Vagina (tissue), 2 donors: ENCODE data around the gene NR2E3.

ENCODE experiments used
- POLR2A ChIP-seq, 2 donors: fragments of 450-650 bp; IDR thresholded peaks; one replicate each; pipeline ENCODE4 v1.6.1; 2017; ENCODE audit warnings: antibody characterized with exemption in 2 of 2, mild to moderate bottlenecking in 2 of 2, moderate library complexity in 2 of 2
- POLR2AphosphoS5 ChIP-seq, 2 donors: sonication (generic); formaldehyde crosslinking; IDR thresholded peaks; one replicate each; pipeline ENCODE4 v1.9.0; 2017; ENCODE audit warnings: antibody characterized with exemption in 2 of 2, mild to moderate bottlenecking in 2 of 2, low read depth in 1 of 2; ENCODE audit not compliant: insufficient read depth in 1 of 2
- TF ChIP-seq, protein P1 (sequence below), 3 experiments: fragments of 450-650 bp in 2 of 3; fragments of 200-600 bp in 1 of 3; sonication (generic) in 1 of 3; IDR thresholded peaks; one replicate each; pipeline ENCODE4 v1.5.1; 2017 to 2019; ENCODE audit warnings: antibody characterized with exemption in 3 of 3, mild to moderate bottlenecking in 2 of 3, moderate library complexity in 2 of 3

DNA sequence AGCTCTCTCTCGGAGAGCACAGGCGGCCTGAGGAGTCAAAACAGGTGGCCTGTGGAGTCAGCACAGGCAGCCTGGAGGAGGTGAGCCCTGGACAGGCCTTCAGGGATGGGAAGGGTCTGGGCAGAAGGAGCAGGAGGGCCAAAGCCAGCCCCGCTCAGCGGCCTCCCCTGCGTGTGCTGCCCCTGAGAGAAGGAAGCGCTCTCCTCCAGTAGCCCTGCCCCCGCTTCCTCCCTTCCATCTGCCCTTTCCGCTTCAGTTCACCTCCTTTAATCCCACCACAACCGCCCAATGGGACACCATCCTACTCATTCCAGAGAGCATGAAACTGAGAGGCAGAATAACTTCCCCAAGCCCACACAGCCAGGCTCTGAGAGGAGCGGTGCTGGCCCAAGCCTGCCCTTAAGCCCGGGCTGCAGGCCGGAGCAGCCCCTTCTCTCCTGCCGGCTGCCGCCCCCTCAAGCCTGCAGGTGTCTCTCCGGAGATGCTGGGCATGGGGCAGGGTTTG, 3.2 kb upstream of the NR2E3 start:
- TF ChIP-seq, protein P1, sequence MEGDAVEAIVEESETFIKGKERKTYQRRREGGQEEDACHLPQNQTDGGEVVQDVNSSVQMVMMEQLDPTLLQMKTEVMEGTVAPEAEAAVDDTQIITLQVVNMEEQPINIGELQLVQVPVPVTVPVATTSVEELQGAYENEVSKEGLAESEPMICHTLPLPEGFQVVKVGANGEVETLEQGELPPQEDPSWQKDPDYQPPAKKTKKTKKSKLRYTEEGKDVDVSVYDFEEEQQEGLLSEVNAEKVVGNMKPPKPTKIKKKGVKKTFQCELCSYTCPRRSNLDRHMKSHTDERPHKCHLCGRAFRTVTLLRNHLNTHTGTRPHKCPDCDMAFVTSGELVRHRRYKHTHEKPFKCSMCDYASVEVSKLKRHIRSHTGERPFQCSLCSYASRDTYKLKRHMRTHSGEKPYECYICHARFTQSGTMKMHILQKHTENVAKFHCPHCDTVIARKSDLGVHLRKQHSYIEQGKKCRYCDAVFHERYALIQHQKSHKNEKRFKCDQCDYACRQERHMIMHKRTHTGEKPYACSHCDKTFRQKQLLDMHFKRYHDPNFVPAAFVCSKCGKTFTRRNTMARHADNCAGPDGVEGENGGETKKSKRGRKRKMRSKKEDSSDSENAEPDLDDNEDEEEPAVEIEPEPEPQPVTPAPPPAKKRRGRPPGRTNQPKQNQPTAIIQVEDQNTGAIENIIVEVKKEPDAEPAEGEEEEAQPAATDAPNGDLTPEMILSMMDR (IDR thresholded peaks at IDR 0.05): no peak
- TF ChIP-seq POLR2AphosphoS5 (IDR thresholded peaks at IDR 0.05; ENCODE audit: insufficient read depth in 1 of 2, low read depth in 1 of 2) (no peak), POLR2A (IDR thresholded peaks at IDR 0.05) (no peak)
